Measurements from ENCODE around the gene NRIP1.

- TF ChIP-seq, protein P1, sequence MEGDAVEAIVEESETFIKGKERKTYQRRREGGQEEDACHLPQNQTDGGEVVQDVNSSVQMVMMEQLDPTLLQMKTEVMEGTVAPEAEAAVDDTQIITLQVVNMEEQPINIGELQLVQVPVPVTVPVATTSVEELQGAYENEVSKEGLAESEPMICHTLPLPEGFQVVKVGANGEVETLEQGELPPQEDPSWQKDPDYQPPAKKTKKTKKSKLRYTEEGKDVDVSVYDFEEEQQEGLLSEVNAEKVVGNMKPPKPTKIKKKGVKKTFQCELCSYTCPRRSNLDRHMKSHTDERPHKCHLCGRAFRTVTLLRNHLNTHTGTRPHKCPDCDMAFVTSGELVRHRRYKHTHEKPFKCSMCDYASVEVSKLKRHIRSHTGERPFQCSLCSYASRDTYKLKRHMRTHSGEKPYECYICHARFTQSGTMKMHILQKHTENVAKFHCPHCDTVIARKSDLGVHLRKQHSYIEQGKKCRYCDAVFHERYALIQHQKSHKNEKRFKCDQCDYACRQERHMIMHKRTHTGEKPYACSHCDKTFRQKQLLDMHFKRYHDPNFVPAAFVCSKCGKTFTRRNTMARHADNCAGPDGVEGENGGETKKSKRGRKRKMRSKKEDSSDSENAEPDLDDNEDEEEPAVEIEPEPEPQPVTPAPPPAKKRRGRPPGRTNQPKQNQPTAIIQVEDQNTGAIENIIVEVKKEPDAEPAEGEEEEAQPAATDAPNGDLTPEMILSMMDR (IDR thresholded peaks at IDR 0.05), result no peak
- no peak for TF ChIP-seq POLR2A (IDR thresholded peaks at IDR 0.05)
Measured at GRCh38 chr21:14964621-14965020, 100.2 kb downstream of the NRIP1 start.
